IMR-90 (cell line): Measurements from ENCODE around the gene PMIS2. TPM values are rescaled to one million over a fixed set of nuclear protein-coding genes. Genes with fewer than 3 reads are reported as not detected.

Experiments used
- ATAC-seq: fragments of 200-7000 bp; cut with Tn5 transposase; 2 replicates; pipeline ENCODE4 v1.9.1; 2020; ENCODE audit warnings: low read depth, mild to moderate bottlenecking, moderate library complexity
- BruUV-seq: library from RNA; stranded (reverse); fragments of 400-500 nt; replicated peaks from 2 replicates; lab custom pipeline; 2021; lab: Mats Ljungman, UMichigan
- CTCF ChIA-PET: fragments of 300-600 bp; formaldehyde crosslinking; extraction: SDS; loops from one replicate; lab custom pipeline; 2021; ENCODE audit warnings: antibody characterized with exemption; lab: Yijun Ruan, JAX
- POLR2A ChIA-PET: fragments of 300-600 bp; sonication (Branson Sonifier 250); formaldehyde crosslinking; loops from one replicate; lab custom pipeline; 2022; ENCODE audit warnings: antibody characterized with exemption; ENCODE audit not compliant: unreplicated experiment; lab: Charles Lee
- DNase-seq: peaks from one replicate; pipeline ENCODE4 v3.0.0; 2013
- H2AFZ ChIP-seq: replicated peaks from 2 replicates; pipeline ENCODE3; 2013; ENCODE audit warnings: low read length, mild to moderate bottlenecking; ENCODE audit not compliant: poor library complexity
- H2AK5ac ChIP-seq: 2 replicates; pipeline ENCODE4 v1.6.1; 2013; ENCODE audit warnings: low read depth, low read length, inconsistent platforms
- H2AK9ac ChIP-seq: replicated peaks from 2 replicates; pipeline ENCODE3; 2013; ENCODE audit warnings: mild to moderate bottlenecking, low read depth, low read length, moderate library complexity; ENCODE audit not compliant: poor library complexity
- H2BK120ac ChIP-seq: 2 replicates; pipeline ENCODE4 v1.6.1; 2013; ENCODE audit warnings: low read depth, low read length, inconsistent platforms
- H2BK15ac ChIP-seq: 3 replicates; pipeline ENCODE4 v1.6.1; 2013; ENCODE audit warnings: low read depth, low read length, inconsistent platforms
- H2BK20ac ChIP-seq: 2 replicates; pipeline ENCODE4 v1.6.1; 2013; ENCODE audit warnings: low read depth, mild to moderate bottlenecking, inconsistent platforms, low read length, moderate library complexity
- H2BK5ac ChIP-seq: 2 replicates; pipeline ENCODE4 v1.6.1; 2013; ENCODE audit warnings: mild to moderate bottlenecking, low read depth, low read length, inconsistent platforms; ENCODE audit not compliant: poor library complexity, severe bottlenecking
- H3K14ac ChIP-seq: replicated peaks from 2 replicates; pipeline ENCODE4 v1.6.1; 2013; ENCODE audit warnings: low read depth, low read length, inconsistent platforms
- H3K18ac ChIP-seq: 2 replicates; pipeline ENCODE4 v1.6.1; 2013; ENCODE audit warnings: low read depth, low read length, control low read depth
- H3K23ac ChIP-seq: 2 replicates; pipeline ENCODE4 v1.6.1; 2013; ENCODE audit warnings: low read depth, low read length, inconsistent platforms
- H3K27ac ChIP-seq: 2 replicates; pipeline ENCODE4 v1.5.1; 2013; ENCODE audit warnings: mild to moderate bottlenecking, control low read depth, low read length; ENCODE audit not compliant: insufficient read depth
- H3K27me3 ChIP-seq: 2 replicates; pipeline ENCODE4 v1.6.1; 2013; ENCODE audit warnings: low read length; ENCODE audit not compliant: control insufficient read depth, insufficient read depth
- H3K36me3 ChIP-seq: 2 replicates; pipeline ENCODE4 v1.6.1; 2013; ENCODE audit warnings: low read length, mixed read lengths; ENCODE audit not compliant: control insufficient read depth, insufficient read depth
- H3K4ac ChIP-seq: 2 replicates; pipeline ENCODE4 v1.6.1; 2013; ENCODE audit warnings: low read depth, low read length, inconsistent platforms
- H3K4me1 ChIP-seq: 2 replicates; pipeline ENCODE4 v1.6.1; 2013; ENCODE audit warnings: low read length, mixed read lengths; ENCODE audit not compliant: control insufficient read depth, insufficient read depth
- H3K4me2 ChIP-seq: 2 replicates; pipeline ENCODE4 v1.6.1; 2013; ENCODE audit warnings: low read depth, mild to moderate bottlenecking, control low read depth, low read length, moderate library complexity
- H3K4me3 ChIP-seq: 2 replicates; pipeline ENCODE4 v1.5.1; 2013; ENCODE audit warnings: low read depth, mild to moderate bottlenecking, control low read depth, low read length, moderate library complexity; ENCODE audit not compliant: insufficient read depth
- H3K56ac ChIP-seq: 2 replicates; pipeline ENCODE4 v1.6.1; 2013; ENCODE audit warnings: low read length, inconsistent platforms; ENCODE audit not compliant: insufficient read depth; ENCODE audit errors: extremely low read depth
- H3K79me1 ChIP-seq, 2 experiments: 2 replicates each; pipeline ENCODE4 v1.6.1; 2013; ENCODE audit warnings: low read length in 2 of 2, inconsistent platforms in 1 of 2, low read depth in 1 of 2
- H3K9ac ChIP-seq: 2 replicates; pipeline ENCODE4 v1.6.1; 2013; ENCODE audit warnings: low read depth, low read length, control low read depth
- H3K9me1 ChIP-seq: 2 replicates; pipeline ENCODE4 v1.6.1; 2013; ENCODE audit warnings: low read length, inconsistent platforms; ENCODE audit not compliant: insufficient read depth
- H3K9me3 ChIP-seq: 2 replicates; pipeline ENCODE4 v1.6.1; 2013; ENCODE audit warnings: low read length; ENCODE audit not compliant: control insufficient read depth, insufficient read depth
- H4K20me1 ChIP-seq: 2 replicates; pipeline ENCODE4 v1.6.1; 2013; ENCODE audit warnings: low read length, inconsistent platforms; ENCODE audit not compliant: insufficient read depth
- H4K5ac ChIP-seq: 2 replicates; pipeline ENCODE4 v1.6.1; 2013; ENCODE audit warnings: mild to moderate bottlenecking, low read depth, low read length, control low read depth
- H4K8ac ChIP-seq, 2 experiments: 2 replicates each; pipeline ENCODE4 v1.6.1; 2013; ENCODE audit warnings: low read depth in 2 of 2, low read length in 2 of 2, control low read depth in 1 of 2, inconsistent platforms in 1 of 2
- H4K91ac ChIP-seq: 2 replicates; pipeline ENCODE4 v1.6.1; 2013; ENCODE audit warnings: low read depth, low read length, inconsistent platforms; ENCODE audit not compliant: insufficient read depth
- FOS ChIP-seq: fragments of 150-350 bp; IDR thresholded peaks from 2 replicates; pipeline ENCODE4 v1.6.1; 2016; ENCODE audit warnings: low read depth, low read length
- MXI1 ChIP-seq: IDR thresholded peaks from 2 replicates; pipeline ENCODE4 v1.6.1; 2012; ENCODE audit warnings: low read depth, mild to moderate bottlenecking, low read length, moderate library complexity, borderline replicate concordance
- POLR2A ChIP-seq: IDR thresholded peaks from 2 replicates; pipeline ENCODE4 v1.6.1; 2012; ENCODE audit warnings: mild to moderate bottlenecking, low read depth, low read length
- RFX5 ChIP-seq: IDR thresholded peaks from 2 replicates; pipeline ENCODE4 v1.8.0; 2012; ENCODE audit warnings: low read depth, mild to moderate bottlenecking, low read length, moderate library complexity
- WGBS, 2 experiments: methylation state at CpG; one replicate each; pipeline versions ENCODE4 v1.1.5 to v1.1.7; 2013; ENCODE audit warnings: missing lambda C conversion rate in 2 of 2; ENCODE audit not compliant: insufficient read length in 1 of 2; ENCODE audit errors: extremely low coverage in 2 of 2; 5-methylcytosine and 5-hydroxymethylcytosine counted together
- dilution Hi-C: fragments of 300-500 bp; cut with HindIII; formaldehyde crosslinking; loops from one replicate; pipeline ENCODE4 v1.14.3; 2018; ENCODE audit warnings: low sequenced_read_pairs; ENCODE audit not compliant: unreplicated experiment
- in situ Hi-C: fragments of 300-500 bp; cut with MboI; formaldehyde crosslinking; loops from 3 replicates; pipeline ENCODE4 v1.14.3; 2019; ENCODE audit warnings: low sequenced_read_pairs, inconsistent platforms, mixed read lengths
- intact Hi-C: fragments of 100-400 bp; cut with micrococcal nuclease; formaldehyde crosslinking; loops from 2 replicates; pipeline ENCODE4 v1.10.0; 2022
- polyA plus RNA-seq, 3 experiments: library from polyadenylated mRNA; depleted of rRNA; stranded (reverse); fragments of >200 nt; gene quantifications; 2 replicates each; pipeline ENCODE4 v1.2.3, GENCODE V29; 2012; ENCODE audit warnings: low replicate concordance in 1 of 3
- total RNA-seq: library from RNA; depleted of rRNA; stranded (reverse); fragments of >200 nt; gene quantifications from 2 replicates; pipeline ENCODE4 v1.2.3, GENCODE V29; 2012
- TF ChIP-seq, protein P1 (sequence below): fragments of 150-350 bp; IDR thresholded peaks from 2 replicates; pipeline ENCODE4 v1.6.1; 2016; ENCODE audit warnings: low read depth, mild to moderate bottlenecking, low read length, moderate library complexity, borderline replicate concordance

Gene PMIS2
- total and polyA plus RNA-seq, 2 of the 4 experiments (the other 2 are of a cell fraction): not detected

DNA sequence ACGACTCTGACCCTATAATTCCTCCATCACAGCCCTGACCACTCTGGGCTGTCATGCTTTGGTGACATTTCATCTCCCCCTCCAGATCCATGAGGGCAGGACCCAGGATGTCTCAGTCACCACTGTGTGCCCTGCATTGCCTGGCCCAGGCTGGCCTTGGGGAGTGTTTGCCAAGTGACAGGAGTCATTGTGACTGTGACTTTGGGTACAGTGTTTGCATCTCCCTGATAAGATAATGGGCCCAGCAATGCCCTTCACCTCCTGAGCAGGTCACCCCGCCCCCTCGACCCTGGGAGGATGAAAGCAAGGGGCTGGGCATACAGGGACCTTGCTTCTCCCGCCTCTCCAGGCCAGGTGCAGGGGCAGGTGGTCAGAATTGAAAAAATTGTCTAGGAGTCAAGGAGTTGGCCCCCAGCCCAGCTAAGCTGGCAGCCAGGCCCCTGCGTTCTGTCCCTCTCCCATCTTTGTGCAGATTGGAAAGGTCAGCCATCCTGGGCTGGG is 16.6 kb upstream of the PMIS2 start:
- Histone ChIP-seq H4K91ac (no peak overlapping the region), H3K36me3 (no peaks in the 10 kb centered on the region), H3K56ac (no peak overlapping the region), H4K8ac (no peak overlapping the region), H2AK5ac (no peak overlapping the region), H3K27ac (no peak overlapping the region), H3K4me2 (no peak overlapping the region), H3K4me3 (no peak overlapping the region), H3K18ac (no peak overlapping the region), H3K9ac (no peak overlapping the region), H2AFZ (no peak overlapping the region), H3K4me1 (no peaks in the 10 kb centered on the region), H2BK15ac (no peak overlapping the region), H3K23ac (no peak overlapping the region), H3K27me3 (peaks cover 9% of the 10 kb centered on the region), H3K9me1 (no peaks in the 10 kb centered on the region), H3K4ac (no peak overlapping the region), H2BK5ac (no peak overlapping the region), H2BK120ac (no peak overlapping the region), H2BK20ac (no peak overlapping the region), H3K9me3 (no peaks in the 10 kb centered on the region), H2AK9ac (no peak overlapping the region), H3K79me1 (no peaks in the 10 kb centered on the region), H4K20me1 (no peaks in the 10 kb centered on the region), H3K14ac (no peak overlapping the region), H4K5ac (no peak overlapping the region)
- dilution Hi-C loops (no loop called here), in situ Hi-C loops (no loop called here), intact Hi-C loops (no loop called here)
- no peak for DNase-seq
- no peak for ATAC-seq
- ChIA-PET POLR2A (no interaction called here), CTCF (no interaction called here)
- no CpG with 5 or more reads among the region's 5 CpGs for WGBS, 2 experiments
- TF ChIP-seq RFX5 (no peak), MXI1 (no peak), POLR2A (no peak), FOS (no peak)
- TF ChIP-seq, protein P1, sequence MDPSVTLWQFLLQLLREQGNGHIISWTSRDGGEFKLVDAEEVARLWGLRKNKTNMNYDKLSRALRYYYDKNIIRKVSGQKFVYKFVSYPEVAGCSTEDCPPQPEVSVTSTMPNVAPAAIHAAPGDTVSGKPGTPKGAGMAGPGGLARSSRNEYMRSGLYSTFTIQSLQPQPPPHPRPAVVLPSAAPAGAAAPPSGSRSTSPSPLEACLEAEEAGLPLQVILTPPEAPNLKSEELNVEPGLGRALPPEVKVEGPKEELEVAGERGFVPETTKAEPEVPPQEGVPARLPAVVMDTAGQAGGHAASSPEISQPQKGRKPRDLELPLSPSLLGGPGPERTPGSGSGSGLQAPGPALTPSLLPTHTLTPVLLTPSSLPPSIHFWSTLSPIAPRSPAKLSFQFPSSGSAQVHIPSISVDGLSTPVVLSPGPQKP: no peak
- BruUV-seq: no TSS peak
